Measurements from ENCODE around the gene CDC20. TPM values are rescaled to one million over a fixed set of nuclear protein-coding genes. Genes with fewer than 3 reads are reported as not detected.

Gene CDC20
- total and polyA plus RNA-seq, 2 of the 8 experiments (the other 6 are each of a cell fraction or from before 2014, with no cell fraction given) = 214 to 221 TPM

GRCh38 chr1:43313771-43314170, 45.0 kb upstream of the CDC20 start:
- Histone ChIP-seq H4K8ac (ENCODE audit: extremely low read depth, insufficient read depth, low read length) (no peak overlapping the region), H3K4me1 (replicated peaks in 1 of 4; ENCODE audit: control insufficient read depth in 3 of 4, insufficient read depth in 4 of 4, low read length in 3 of 4) (peaks cover 0 to 5% (median 0%) of the 10 kb centered on the region in 4 experiments; a peak in 1 of 7 replicates), H2BK12ac (ENCODE audit: low read depth, low read length) (no peak overlapping the region), H4K5ac (ENCODE audit: insufficient read length, low read depth, low read length) (no peak overlapping the region), H3K4ac (replicated peaks; ENCODE audit: insufficient read length, low read depth, low read length) (no peak overlapping the region), H2BK5ac (ENCODE audit: low read depth, low read length) (no peak overlapping the region), H2AFZ (ENCODE audit: low read length) (no peak overlapping the region), H3K79me1 (ENCODE audit: low read depth, low read length) (no peaks in the 10 kb centered on the region), H3K9ac (replicated peaks in 1 of 4; ENCODE audit: extremely low read depth in 1 of 4, low read depth in 3 of 4, low read length in 3 of 4) (no peak overlapping the region), H3K27me3 (replicated peaks in 1 of 4; ENCODE audit: control insufficient read depth in 3 of 4, extremely low read depth in 1 of 4, insufficient read depth in 3 of 4, low read length in 3 of 4) (no peaks in the 10 kb centered on the region; a peak in 1 of 7 replicates), H4K20me1 (replicated peaks in 1 of 2; ENCODE audit: control insufficient read depth in 1 of 2, insufficient read depth in 2 of 2, low read length in 2 of 2) (no peaks in the 10 kb centered on the region), H3K23me2 (ENCODE audit: low read depth, low read length) (no peaks in the 10 kb centered on the region), H3K14ac (ENCODE audit: insufficient read length) (no peak overlapping the region), H3K79me2 (ENCODE audit: control insufficient read depth in 1 of 2, insufficient read depth in 2 of 2, low read length in 2 of 2) (no peaks in the 10 kb centered on the region), H3K4me2 (ENCODE audit: insufficient read depth in 1 of 2, low read depth in 2 of 2, low read length in 2 of 2) (no peak overlapping the region), H3K56ac (replicated peaks; ENCODE audit: insufficient read length, low read depth, low read length) (no peak overlapping the region), H3K23ac (ENCODE audit: insufficient read length) (no peak overlapping the region), H2BK120ac (replicated peaks; ENCODE audit: low read depth, low read length) (no peak overlapping the region), H3K36me3 (ENCODE audit: control insufficient read depth in 2 of 4, insufficient read depth in 4 of 4, low read length in 3 of 4) (no peaks in the 10 kb centered on the region), H2AK5ac (ENCODE audit: low read depth, low read length) (no peak overlapping the region), H2BK20ac (ENCODE audit: low read length) (no peak overlapping the region), H2BK15ac (ENCODE audit: low read length) (no peak overlapping the region), H3K4me3 (ENCODE audit: extremely low read depth in 1 of 4, insufficient read depth in 2 of 4, low read depth in 3 of 4, low read length in 4 of 4) (no peak overlapping the region), H4K91ac (replicated peaks; ENCODE audit: insufficient read length, low read length) (no peak overlapping the region), H3K18ac (ENCODE audit: extremely low read depth, low read length) (no peak overlapping the region), H3K9me3 (ENCODE audit: insufficient read depth in 2 of 2, low read depth in 1 of 2, low read length in 1 of 2) (no peaks in the 10 kb centered on the region), H3K27ac (ENCODE audit: low read depth, low read length) (no peak overlapping the region)
- ChIA-PET POLR2A (ENCODE audit: partially characterized antibody) (interaction anchor here (0.8 to 1.1 kb wide), 2 partner anchors 44 to 45 kb away, joined by 3 to 4 read pairs; partner anchors contain the start of gene CDC20), CTCF (ENCODE audit: partially characterized antibody) (interaction anchor here (0.7 to 0.9 kb wide), 3 partner anchors 9 to 77 kb away, joined by 3 read pairs; no protein-coding TSS in a partner anchor)
- DNase-seq (ENCODE audit: low read depth in 1 of 2, low spot score in 2 of 2) (no peak), FAIRE-seq (no peak)
- WGBS, 2 experiments (ENCODE audit: extremely low coverage in 1 of 2, insufficient coverage in 1 of 2, insufficient read length in 1 of 2, insufficient replicate concordance in 2 of 2, low coverage in 1 of 2, low lambda C conversion rate in 2 of 2, missing lambda C conversion rate in 1 of 2) = 91% methylated on average over 8 of the region's 10 CpGs; no CpG with 5 or more reads in 1 of the 2 experiments
- TF ChIP-seq MAX (IDR thresholded peaks at IDR 0.05) (no peak), EZH2 (IDR thresholded peaks at IDR 0.05; ENCODE audit: low read depth, low read length, severe bottlenecking) (no peak), TAF7 (optimal IDR thresholded peaks at IDR 0.05; ENCODE audit: borderline replicate concordance, low read depth, low read length) (no peak), NRF1 (IDR thresholded peaks at IDR 0.05; ENCODE audit: low read depth, low read length) (no peak), CREB1 (IDR thresholded peaks at IDR 0.05) (no peak), POLR2A (IDR thresholded peaks at IDR 0.05; ENCODE audit: control extremely low read depth in 1 of 2, low read depth in 2 of 2, low read length in 2 of 2) (no peak), HDAC6 (IDR thresholded peaks at IDR 0.05; ENCODE audit: low read depth, low read length) (no peak), E2F6 (IDR thresholded peaks at IDR 0.05) (no peak), SUZ12 (IDR thresholded peaks at IDR 0.05; ENCODE audit: low read length) (no peak), RXRA (IDR thresholded peaks at IDR 0.05; ENCODE audit: insufficient read depth, low read depth, low read length) (no peak), ASH2L (IDR thresholded peaks at IDR 0.05; ENCODE audit: low read length) (no peak), HDAC2 (IDR thresholded peaks at IDR 0.05; ENCODE audit: borderline replicate concordance in 1 of 2, low read depth in 2 of 2, low read length in 2 of 2) (no peak), YY1 (IDR thresholded peaks at IDR 0.05; ENCODE audit: low read depth, low read length) (no peak), BCL11A (IDR thresholded peaks at IDR 0.05; ENCODE audit: low read depth in 2 of 2, low read length in 2 of 2) (no peak)

All from H1 (cell line).